GM12878 (cell line): ENCODE measurements around the gene ADAM21.

Experiments used
- BRCA1 ChIP-seq: IDR thresholded peaks from 2 replicates; pipeline ENCODE4 v1.6.1; 2011; ENCODE audit warnings: low read depth, low read length, improper control_type of control experiment
- CTCF ChIP-seq, 3 experiments: IDR thresholded peaks in 2 of 3; conservative IDR thresholded peaks in 1 of 3; 2 replicates each; pipeline ENCODE4 v1.5.1; 2011; ENCODE audit warnings: low read depth in 3 of 3, low read length in 3 of 3, mild to moderate bottlenecking in 3 of 3, control low read depth in 2 of 3, moderate library complexity in 2 of 3, inconsistent platforms in 1 of 3, mixed read lengths in 1 of 3; ENCODE audit not compliant: control insufficient read depth in 2 of 3, insufficient read depth in 1 of 3; ENCODE audit errors: extremely low read depth in 1 of 3
- RELA ChIP-seq: fragments of 450-650 bp; IDR thresholded peaks from 2 replicates; pipeline ENCODE4 v1.8.0; 2014; ENCODE audit warnings: borderline replicate concordance; ENCODE audit not compliant: partially characterized antibody

GRCh38 chr14:70441641-70442040, 10.3 kb upstream of the ADAM21 start:
- TF ChIP-seq CTCF (IDR thresholded peaks at IDR 0.05 in 2 of 3, conservative IDR thresholded peaks at IDR 0.05 in 1 of 3; ENCODE audit: control insufficient read depth in 2 of 3, extremely low read depth in 1 of 3, insufficient read depth in 1 of 3, low read depth in 3 of 3, low read length in 3 of 3) (no peak), BRCA1 (no peak), RELA (no peak)
